NCI-H510A treated with DMSO at 0.1 percent for 48 hours (cell line): ENCODE data around the gene BAHCC1.

ENCODE experiments used
- DNase-seq: peaks from one replicate; lab custom pipeline; 2025; lab: John Stamatoyannopoulos, UW

BAHCC1 gene

DNA sequence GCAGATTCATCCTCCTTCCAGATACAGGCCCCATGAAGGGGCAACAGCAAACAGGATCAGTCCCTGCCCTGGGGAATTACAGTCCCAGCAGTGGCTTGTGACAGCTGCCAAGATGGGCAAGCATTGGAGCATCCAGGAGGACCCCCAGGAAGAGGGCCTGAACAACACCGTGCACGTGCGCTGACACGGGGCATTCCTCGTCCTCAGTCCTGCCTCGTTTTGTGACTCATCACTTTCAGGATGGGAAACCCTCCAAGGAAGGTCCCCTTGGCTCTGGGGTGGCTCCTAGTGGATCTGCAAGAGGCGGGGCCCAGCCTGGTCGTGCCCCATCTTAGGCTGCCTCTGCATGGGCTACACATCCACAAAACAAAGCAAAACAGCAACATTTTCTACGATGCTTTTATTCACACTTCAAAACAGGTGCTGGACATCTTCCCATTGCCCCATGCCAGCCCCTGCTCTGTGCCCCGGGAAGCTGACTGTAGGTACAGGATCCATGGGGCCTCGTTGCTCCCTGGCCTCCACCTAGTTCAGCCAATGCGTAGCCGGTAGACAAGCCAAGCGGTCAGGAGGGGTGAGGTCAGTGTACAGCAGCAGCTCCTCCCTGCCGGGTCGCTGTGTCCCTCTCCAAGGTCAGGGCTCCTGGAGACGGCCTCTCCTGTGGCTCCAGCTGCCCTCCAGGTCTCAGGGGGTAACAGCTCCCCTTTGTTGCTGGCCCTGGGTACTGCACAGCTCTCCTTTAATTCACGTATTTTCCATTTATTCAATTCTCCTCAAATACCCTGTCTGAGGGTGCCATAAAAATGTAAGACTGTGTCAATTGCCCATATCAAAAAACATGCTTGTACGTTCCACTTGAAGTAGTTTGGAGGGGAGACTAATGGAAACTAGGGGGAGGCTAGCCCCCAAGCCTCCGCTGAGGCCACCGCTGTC is 85.1 kb downstream of the BAHCC1 start:
- DNase-seq, result no peak

DNA sequence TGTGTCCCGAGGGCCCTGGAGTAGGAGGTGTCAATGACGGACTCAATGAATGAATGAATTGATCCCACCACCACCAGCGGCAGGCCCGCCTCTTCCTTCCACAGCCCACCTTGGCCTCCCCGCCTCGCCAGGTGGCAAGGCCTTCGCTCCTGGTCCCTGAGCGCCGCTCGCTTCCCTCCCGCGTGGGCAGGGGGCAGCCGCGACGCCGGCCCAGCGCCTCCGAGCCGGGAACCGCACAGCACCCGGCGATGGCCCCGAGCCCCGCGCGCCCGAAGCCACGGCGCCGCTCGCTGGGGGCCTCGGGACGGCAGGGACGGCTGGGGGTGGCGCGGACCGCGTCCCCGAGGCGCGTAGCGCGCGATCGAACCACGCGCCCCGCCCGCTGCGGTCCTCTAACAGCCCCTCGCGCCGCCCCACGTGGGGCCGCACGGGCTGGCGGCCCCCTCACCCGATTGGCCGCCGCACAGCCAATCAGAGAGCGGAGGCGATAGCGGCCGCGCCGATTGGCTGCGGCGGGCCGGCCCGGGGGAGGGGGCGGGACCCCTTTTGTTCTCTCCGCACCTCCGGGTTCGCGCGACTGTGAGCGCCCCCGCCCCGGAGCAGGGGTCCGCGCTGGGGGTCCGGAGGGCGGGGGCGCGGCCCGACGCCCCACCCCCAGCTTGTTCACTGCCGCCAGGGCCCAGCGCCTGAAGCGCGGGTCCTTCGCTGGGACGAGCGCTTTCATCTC is 86.0 kb downstream of the BAHCC1 start:
- DNase-seq, result peak; percentile 50

DNA sequence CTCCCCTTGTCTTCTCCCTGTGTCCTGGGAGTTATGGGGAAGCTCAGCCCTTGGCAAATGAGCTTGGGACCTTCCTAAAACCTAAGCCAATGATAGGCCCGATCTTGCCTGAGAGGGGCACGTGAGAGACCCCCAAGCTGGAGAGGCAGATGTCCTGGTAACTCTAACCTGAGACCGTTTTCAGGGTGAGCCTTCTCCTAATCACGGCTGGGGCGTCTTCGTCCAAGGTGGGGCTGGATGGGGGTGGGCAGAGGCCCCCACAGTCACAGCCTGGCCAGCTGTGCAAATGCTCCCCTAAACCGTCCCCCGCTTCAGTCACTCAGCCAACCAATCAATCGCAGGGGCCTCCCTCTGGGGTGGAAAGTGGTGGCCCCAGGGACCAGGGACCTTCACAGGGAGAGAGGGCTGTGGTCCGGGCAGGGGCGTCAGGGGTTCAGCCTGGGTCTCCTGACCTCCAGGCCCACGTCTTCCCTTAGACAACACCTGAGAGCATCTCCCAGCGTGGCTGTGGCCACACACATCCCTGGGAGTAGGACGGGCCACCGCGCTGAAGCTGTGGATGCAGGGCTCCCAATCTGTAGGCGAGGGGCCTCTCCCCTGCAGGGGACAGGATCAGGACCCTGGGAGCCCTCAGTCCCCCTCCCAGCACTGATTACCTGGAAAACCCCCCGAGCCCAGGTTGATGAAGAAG is 86.7 kb downstream of the BAHCC1 start:
- no peak for DNase-seq

DNA sequence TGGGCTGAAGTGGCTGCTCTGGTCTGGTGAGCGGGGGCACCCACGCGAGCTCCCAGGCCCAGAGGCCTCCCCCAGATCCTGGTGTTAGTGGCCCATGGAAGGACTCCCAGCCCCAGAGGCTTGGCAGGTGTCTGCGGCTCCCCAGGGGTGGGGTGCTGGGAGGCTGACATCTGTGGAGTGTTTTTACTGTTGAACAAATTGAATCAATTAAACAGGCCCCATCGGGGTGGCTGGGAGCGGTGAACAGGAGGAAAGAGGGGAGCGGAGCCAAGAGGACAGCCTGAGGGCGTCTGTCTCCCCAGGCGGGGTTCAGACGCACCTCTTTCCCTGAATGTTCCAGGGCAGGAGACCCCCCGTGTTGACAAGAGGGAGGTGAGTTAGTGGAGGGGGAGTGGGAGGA is 87.4 kb downstream of the BAHCC1 start:
- DNase-seq, result no peak

DNA sequence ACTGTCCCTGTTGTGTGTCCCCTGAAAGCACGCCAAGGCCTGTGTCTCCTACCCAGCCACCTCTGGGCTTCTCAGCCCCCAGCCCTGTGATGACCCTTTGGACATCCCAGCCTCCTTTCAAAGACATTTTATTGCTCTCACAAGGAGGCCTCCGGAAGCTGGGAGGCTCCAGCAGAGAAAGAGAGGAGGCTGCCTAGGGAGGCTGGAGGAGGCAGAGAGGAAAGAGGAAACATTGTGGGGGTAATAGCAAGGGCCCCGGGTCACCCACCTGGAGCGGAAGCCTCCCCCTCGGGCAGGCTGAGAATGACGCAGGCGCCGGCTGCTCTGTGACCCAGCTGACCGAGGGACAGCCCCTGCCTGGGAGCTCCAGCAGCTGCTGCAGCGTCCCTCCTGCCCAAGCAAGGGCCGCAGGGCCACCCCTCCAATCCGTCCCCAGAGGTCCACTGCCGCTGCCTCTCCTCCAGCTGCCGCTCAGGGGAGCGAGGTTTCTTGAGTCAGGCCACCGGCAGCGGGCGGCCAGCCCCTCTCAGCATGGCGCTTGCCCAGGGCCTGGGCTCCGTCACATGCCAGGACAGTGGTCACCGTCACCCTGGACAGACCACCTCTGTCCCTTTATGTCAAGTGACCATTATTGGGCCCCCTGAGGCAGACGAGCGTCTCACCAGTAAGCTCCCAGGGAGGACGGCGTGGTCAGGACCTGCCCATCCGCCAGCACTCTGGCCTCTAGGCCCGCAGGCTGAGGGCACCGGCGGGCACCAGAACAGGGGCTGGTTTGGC is 88.0 kb downstream of the BAHCC1 start:
- DNase-seq, result no peak

DNA sequence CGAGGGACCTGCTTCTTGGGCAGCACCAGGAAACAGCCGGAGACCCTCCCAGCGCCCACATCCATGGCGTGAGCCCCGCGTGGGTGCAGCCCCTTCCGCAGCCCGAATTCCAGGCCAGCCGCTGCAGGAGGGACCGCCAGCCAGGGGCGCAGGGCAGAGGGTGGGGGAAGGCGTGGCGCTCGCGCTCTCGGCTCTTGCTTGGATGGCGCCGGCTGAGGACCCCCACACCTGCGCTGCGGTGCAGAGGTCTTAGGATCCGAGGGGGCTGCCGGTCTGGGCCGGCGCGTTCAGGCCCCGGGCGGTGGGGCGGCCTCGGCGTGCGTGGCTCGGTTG is 88.6 kb downstream of the BAHCC1 start:
- no peak for DNase-seq

DNA sequence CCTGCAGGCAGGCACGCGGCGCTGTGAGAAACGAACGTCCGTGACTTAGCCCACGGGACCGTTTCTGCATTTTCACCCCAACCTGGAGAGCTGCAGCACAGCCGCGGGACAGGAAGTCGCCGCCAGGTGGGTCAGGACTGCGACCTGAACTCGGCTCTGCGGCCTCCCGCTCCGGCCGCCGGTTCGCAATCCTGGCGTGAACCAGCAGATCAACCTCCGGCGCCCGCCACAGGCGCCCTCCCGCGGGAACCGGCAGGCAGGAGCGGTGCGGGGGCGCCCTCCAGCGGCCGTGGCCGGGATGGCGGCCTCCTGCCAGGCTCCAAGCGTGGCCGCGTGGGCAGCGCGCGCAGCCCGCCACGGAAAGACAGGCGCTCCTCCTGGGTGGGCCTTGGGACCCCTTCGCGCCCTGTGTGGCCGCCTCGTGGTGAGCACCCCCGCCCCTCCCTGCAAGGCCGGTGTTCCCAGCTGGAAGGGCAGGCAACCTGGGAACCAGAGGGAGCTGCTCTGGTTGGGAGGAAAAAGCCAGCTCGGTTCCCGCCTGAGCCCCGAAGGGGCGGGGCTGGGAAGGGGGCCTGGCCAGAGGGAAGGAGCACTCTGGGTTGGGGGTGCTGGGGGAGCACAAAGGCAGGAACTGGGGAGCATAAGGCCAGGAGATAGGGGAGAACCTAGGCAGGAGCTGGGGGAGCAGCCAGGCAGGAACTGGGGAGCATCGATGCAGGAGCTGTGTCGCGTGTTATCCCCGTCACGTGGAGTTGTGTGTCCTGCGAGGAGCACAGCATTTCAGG is 89.1 kb downstream of the BAHCC1 start:
- peak; percentile 68 for DNase-seq

DNA sequence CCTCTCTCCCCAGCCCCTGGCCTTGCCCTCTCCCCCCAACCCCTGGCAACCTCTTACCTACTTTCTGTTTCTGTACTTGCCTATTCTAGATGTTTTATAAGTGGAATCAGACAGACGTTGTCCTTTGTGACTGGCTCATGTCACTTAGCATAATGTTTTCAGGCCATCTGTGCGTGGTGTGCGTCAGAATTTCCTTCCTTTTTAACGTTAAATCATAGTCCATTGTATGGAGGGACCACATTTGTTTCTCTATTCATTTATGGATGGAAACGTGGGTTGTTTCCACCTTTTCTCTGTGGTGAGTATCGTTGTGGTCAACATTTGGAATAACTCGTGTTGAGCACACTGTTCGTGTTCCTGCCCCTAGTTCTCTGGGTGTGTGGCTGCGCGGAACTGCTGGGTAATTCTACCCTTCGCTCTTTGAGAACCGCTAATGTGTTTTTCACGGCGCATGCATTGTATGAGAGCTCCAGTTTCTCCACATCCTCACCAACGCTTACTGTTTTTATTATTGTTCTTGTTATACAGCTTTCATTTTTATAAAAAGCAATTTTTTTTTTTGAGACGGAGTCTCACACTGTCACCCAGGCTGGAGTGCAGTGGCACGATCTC is 91.0 kb downstream of the BAHCC1 start:
- DNase-seq, result no peak

DNA sequence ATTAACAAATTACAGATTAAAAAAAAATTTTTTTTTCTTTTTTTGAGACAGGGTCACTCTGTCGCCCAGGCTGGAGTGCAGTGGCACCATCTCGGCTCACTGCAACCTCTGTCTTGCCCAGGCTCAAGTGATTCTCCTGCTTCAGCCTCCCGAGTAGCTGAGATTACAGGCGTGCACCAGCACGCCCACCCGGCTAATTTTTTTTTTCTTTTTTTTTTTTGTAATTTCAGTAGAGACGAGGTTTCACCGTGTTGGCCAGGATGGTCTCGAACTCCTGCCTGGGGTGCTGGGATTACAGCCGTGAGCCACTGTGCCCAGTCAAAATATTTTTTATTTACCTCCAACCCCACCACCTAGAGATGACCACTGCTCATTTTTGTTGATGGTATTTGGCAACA is 91.8 kb downstream of the BAHCC1 start:
- DNase-seq, result no peak

DNA sequence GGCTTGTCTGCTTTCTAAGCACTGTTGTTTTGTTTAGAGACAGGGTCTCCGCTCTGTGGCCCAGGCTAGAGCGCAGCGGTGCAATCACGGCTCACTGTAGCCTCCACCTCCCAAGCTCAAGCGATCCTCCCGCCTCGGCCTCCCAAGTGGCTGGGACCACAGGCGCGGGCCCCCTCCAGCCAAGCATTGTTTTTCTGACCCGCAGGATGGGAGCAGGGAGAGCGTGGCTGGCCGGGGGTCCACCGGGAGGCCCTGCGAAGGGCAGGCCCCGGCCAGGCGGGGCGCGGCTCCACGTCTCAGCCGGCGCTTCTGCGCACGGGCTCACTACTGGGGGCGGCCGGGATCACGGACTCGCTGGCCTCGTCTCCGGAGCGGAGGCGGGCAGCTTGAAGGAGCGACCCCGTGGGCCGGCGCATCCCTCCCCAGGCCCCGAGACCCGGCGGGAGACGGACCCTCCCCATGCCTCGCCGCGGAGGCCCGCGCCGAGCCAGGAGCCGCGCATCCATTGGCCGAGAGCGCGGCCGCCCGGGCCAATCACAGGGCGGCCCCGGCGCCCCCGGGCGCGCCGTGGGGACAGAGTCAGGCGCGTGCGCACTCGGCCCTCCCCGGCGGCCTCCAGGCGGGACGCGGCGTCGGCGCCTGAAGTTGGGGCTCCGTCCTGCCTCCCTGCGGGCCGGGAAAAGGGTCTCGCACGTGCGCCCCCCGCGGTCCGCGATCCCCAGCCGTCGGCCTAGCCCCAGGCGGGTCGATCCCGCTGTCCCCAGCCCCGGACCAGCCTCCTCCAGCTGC is 92.4 kb downstream of the BAHCC1 start:
- peak; percentile 76 for DNase-seq

DNA sequence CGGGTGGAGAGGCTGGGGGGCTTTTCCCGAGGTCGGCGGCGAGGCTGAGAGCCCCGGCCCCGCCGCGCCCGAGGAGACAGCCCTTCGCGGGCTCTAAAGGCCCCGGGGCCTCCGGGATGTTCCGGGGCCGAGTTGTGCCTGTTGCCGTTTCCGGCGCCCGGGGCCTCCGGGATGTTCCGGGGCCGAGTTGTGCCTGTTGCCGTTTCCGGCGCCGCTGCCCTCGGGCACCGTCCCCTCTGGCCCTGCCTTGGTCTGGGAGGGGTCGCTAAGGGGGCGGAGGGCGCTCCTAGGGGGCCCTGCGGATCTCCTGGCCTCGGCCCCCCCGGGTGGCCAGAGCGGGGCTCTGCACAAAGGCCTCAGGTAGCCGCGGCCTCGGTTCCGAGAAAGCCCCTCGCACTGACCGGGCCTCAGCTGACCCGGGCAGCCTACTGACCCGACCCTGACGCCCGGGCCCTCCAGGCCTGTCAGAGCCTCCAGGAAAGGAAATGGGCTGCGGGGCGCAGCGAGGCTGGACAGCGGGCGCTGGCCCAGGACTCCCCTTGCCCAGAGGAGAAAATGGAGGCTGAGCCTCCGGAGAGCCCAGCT is 93.1 kb downstream of the BAHCC1 start:
- no peak for DNase-seq

DNA sequence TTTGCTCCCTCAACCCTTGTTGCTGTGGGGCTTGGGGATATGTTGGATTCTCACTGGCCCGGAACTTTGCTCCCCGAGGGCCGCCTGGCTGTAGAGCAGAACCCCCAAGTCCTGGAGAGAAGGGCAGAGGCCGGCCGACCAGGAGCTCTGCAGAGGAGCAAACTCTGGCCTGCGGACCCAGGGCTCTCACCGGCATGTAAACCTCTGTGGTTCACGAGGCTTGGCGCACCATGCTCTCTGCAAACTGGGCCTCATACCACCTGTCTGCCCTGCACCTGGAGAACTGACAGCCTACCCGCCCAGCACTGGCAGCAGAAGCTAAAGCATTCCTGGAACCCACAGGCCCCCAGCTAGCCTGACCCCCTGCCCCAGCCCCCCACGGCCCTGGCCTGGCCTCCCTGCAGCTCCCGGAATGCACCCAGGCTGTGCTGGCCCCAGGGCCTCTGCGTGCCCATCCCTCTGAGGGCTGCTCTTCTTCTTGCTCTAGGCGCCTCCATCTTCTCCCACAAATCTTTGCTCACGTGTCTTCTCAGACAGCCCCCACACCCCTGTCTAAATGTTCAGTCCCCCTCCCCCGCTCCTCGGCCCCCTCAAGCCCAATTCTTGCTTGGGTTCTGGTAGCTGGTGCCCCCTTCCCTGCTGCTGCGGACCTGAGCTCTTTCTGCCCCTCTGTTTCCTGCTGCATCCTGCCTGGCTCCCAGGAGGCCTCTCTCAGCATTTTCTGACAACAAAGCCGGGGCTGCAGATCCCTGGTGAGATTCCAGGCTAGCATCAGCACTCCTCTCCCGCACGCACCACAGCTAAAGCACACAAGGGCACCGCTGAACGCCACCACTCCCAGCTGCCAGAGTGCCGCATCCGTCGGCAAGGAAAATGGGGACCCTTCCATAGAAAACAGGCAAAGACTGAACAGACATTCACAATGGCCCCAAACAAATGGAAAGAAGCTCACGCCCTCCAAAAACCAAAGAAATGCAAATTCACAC is 94.0 kb downstream of the BAHCC1 start:
- DNase-seq, result peak; percentile 14

DNA sequence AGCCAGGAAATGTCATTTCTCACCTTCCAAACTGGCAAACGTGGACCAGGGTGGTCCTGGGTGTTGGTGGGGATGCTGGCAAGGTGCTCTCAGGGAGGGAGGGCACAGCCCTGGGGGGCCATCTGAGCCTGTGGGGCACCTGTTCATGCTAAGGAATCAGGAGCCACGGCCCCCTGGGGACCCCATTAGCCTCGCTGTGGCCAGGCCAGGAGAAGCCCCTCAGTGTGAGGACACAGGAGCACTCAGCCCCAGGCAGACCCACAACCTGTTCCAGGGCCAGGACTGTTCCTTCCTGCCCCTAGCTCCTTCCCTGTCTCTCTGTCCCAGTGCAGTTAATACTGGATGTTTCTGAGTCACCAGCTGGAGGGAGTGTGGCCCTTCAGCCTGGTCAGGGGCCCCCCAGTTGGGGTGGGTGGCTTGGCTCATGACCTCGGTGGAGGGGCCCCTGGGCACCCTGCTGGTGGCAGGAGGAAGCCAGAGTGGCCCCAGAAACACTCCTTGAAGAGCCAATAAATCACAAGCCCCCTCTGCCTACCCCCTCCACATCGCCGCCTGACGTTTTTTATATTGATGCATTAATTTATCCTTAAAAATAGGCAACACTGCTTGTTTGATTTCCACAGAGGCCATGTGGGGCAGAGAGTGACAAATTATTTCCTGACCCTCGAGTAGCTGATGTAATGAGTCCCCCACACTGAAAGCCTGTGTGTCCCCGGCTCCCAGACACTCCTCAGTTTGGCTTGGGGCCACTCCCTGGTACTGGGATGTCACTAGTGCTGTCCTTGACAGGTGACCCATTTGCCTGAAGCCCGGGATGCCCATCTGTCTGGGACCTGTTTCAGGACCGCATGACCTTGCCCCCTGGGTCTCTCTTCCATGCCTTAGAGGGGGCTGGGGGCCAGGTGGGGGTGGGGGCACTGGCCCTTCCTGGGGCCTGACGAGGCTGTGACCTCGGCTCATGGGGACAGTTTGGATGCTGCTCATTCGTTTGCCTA is 95.0 kb downstream of the BAHCC1 start:
- DNase-seq, result no peak

DNA sequence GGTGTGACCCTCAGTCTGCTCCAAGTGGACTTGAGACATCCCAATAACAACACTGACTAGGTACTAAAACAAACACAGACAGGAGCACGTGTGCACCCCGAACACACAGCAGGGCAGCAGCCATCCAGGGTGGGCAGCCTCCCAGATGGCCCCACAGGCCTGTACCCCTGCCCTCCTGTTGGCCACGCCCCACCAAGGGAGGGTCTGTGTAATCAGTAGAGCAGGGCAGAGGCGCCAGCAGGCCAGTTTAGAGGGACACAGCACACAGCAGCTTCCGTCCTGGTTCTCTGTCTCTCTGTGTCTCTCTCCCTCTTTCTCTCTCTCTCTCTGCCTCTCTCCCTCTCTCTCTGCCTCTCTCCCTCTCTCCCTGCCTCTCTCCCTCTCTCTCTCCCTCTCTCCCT is 95.9 kb downstream of the BAHCC1 start:
- DNase-seq, result peak; percentile 23

DNA sequence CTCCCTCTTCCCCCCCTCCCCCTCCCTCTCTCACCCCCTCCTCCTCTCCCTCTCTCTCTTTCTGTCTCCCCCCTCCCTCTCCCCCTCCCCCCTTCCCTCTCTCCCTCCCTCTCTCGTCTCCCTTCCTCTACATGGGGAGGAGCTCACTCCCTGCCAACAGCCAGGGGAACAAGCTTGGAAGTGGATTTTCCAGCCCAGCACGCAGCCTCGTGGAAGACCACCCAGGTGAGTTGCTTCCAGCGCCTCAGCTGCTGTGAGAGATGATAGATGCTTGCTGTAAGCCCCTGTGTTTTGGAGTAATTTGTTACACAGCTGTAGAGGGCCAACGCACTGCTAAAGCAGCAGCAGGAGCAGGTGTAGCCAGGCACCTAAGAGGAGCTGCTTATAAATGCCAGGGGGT is 96.5 kb downstream of the BAHCC1 start:
- DNase-seq, result peak; percentile 50

DNA sequence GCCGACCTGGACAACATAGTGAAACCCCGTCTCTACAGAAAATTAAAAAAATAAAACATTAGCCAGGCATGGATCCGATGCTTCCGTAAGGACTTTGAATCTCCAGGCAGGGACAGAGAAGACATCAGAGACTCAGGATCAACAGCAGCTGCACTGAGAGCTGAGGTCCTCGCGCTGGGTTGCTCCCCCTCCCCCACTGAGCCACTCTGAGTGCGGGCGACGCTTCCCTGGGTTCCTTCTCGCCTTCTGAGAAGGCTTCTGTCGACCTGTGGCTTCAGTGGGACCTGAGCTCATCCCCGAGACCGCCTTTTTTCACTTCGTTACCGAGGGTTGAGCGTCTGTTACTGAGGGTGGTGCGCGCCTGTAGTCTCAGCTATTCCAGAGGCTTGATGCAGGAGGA is 96.9 kb downstream of the BAHCC1 start:
- no peak for DNase-seq

DNA sequence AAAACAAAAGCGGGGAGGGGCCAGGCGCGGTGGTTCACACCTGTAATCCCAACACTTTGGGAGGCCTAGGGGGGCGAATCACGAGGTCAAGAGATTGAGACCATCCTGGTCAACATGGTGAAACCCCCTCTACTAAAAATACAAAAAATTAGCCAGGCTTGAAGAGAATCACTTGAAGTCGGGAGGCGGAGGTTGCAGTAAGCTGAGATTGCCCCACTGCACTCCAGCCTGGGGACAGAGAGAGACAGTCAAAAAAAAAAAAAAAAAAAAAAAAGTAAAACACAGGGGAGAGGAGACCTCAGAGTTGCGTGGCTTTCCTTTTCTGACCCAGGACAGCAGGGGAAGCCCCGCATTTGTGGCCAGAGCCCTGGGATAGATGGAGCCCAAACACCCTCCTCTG is 97.4 kb downstream of the BAHCC1 start:
- DNase-seq, result no peak
